Camera-type eye (tissue), 1 donor: Measurements from ENCODE around the gene ALG1. TPM values are rescaled to one million over a fixed set of nuclear protein-coding genes. Genes with fewer than 3 reads are reported as not detected.

ENCODE experiments used
- total RNA-seq: library from RNA; depleted of rRNA; stranded (reverse); fragments of >200 nt; gene quantifications from one replicate; pipeline ENCODE4 v1.2.3, GENCODE V29; 2014

Gene ALG1
- total RNA-seq: 19.8 TPM

GRCh38 chr16:5071681-5072333, at the start of gene ALG1:
Gene ALG1, plus strand, starts transcription at chr16:5071843. Its CDS starts 7 bp downstream, at chr16:5071850.

GRCh38 chr16:5033256-5034166, 38.1 kb upstream of the ALG1 start, which contains the start of gene NAGPA:
Gene NAGPA, minus strand, starts transcription at chr16:5033935. Its CDS starts 21 bp downstream, at chr16:5033914.

GRCh38 chr16:5065813-5066212, 5.8 kb upstream of the ALG1 start, which contains the start of gene C16orf89:
Gene C16orf89, minus strand, starts transcription at chr16:5065956. Its CDS starts 48 bp downstream, at chr16:5065908.

GRCh38 chr16:5097470-5098220, 26.0 kb downstream of the ALG1 start, which contains the start of gene EEF2KMT:
Gene EEF2KMT, minus strand, starts transcription at chr16:5097795. Its CDS starts 56 bp downstream, at chr16:5097739.

Other genes starting within 250 kb of the ALG1 start
- gene GLYR1, start 224.6 kb upstream of the ALG1 start, total RNA-seq: 90.4 TPM
- 35.6 TPM for gene UBN1, start 224.4 kb upstream of the ALG1 start, total RNA-seq
- 37.7 TPM for gene PPL, start 134.7 kb upstream of the ALG1 start, total RNA-seq
- 2.8 TPM for gene SEC14L5, start 113.5 kb upstream of the ALG1 start, total RNA-seq
- 17.6 TPM for gene NAGPA, start 37.9 kb upstream of the ALG1 start, total RNA-seq
- gene C16orf89, start 5.9 kb upstream of the ALG1 start, total RNA-seq: 1.2 TPM
- gene EEF2KMT, start 26.0 kb downstream of the ALG1 start, total RNA-seq: 6.5 TPM